HG03045 (cell line): Measurements from ENCODE around the gene VWA5B2.

Experiments
- ATAC-seq: cut with Tn5 transposase; IDR thresholded peaks from one replicate; pipeline ENCODE4 v1.9.1; 2021; ENCODE audit warnings: mild to moderate bottlenecking, moderate library complexity; ENCODE audit not compliant: unreplicated experiment

The VWA5B2 gene

GRCh38 chr3:184222521-184222920, 6.9 kb upstream of the VWA5B2 start:
- no peak for ATAC-seq

GRCh38 chr3:184223946-184224345, 5.4 kb upstream of the VWA5B2 start:
- ATAC-seq = no peak

- no peak for ATAC-seq
Measured at GRCh38 chr3:184227481-184227935, 1.9 kb upstream of the VWA5B2 start.

GRCh38 chr3:184228376-184229137, 828 bp upstream of the VWA5B2 start:
- ATAC-seq = no peak

- no peak for ATAC-seq
Measured at GRCh38 chr3:184230081-184230602, 757 bp downstream of the VWA5B2 start.

GRCh38 chr3:184230603-184231528, 1.5 kb downstream of the VWA5B2 start:
- no peak for ATAC-seq

GRCh38 chr3:184231671-184232070, 2.3 kb downstream of the VWA5B2 start:
- ATAC-seq = no peak

- ATAC-seq = no peak
Measured at GRCh38 chr3:184233127-184233843, 3.9 kb downstream of the VWA5B2 start.

GRCh38 chr3:184234224-184234623, 4.8 kb downstream of the VWA5B2 start:
- no peak for ATAC-seq

GRCh38 chr3:184234671-184235380, 5.4 kb downstream of the VWA5B2 start:
- ATAC-seq = no peak

- no peak for ATAC-seq
Measured at GRCh38 chr3:184235381-184236032, 6.1 kb downstream of the VWA5B2 start.

GRCh38 chr3:184236033-184236410, 6.6 kb downstream of the VWA5B2 start:
- no peak for ATAC-seq

GRCh38 chr3:184236636-184237035, 7.3 kb downstream of the VWA5B2 start:
- ATAC-seq = no peak

GRCh38 chr3:184237211-184237610, 7.8 kb downstream of the VWA5B2 start:
- no peak for ATAC-seq

- ATAC-seq = no peak
Measured at GRCh38 chr3:184237807-184238206, 8.4 kb downstream of the VWA5B2 start.

- no peak for ATAC-seq
Measured at GRCh38 chr3:184238246-184238818, 8.9 kb downstream of the VWA5B2 start.

GRCh38 chr3:184239221-184239620, 9.8 kb downstream of the VWA5B2 start:
- no peak for ATAC-seq

GRCh38 chr3:184239708-184240107, 10.3 kb downstream of the VWA5B2 start:
- ATAC-seq = no peak

GRCh38 chr3:184240384-184241140, 11.2 kb downstream of the VWA5B2 start:
- no peak for ATAC-seq
